Retinal pigment epithelial cell (primary cell): ENCODE data around the gene MRPL36.

Experiments used
- DNase-seq: peaks from one replicate; pipeline ENCODE4 v3.0.0-alpha.2; 2010; ENCODE audit warnings: low read depth
- H3K4me3 ChIP-seq: 2 replicates; pipeline ENCODE4 v1.5.1; 2011; ENCODE audit warnings: mild to moderate bottlenecking, low read length, control low read depth, moderate library complexity
- TF ChIP-seq, protein P1 (sequence below): conservative IDR thresholded peaks from 2 replicates; pipeline ENCODE4 v1.5.1; 2011; ENCODE audit warnings: low read depth, low read length, control low read depth, inconsistent platforms

Gene MRPL36

DNA sequence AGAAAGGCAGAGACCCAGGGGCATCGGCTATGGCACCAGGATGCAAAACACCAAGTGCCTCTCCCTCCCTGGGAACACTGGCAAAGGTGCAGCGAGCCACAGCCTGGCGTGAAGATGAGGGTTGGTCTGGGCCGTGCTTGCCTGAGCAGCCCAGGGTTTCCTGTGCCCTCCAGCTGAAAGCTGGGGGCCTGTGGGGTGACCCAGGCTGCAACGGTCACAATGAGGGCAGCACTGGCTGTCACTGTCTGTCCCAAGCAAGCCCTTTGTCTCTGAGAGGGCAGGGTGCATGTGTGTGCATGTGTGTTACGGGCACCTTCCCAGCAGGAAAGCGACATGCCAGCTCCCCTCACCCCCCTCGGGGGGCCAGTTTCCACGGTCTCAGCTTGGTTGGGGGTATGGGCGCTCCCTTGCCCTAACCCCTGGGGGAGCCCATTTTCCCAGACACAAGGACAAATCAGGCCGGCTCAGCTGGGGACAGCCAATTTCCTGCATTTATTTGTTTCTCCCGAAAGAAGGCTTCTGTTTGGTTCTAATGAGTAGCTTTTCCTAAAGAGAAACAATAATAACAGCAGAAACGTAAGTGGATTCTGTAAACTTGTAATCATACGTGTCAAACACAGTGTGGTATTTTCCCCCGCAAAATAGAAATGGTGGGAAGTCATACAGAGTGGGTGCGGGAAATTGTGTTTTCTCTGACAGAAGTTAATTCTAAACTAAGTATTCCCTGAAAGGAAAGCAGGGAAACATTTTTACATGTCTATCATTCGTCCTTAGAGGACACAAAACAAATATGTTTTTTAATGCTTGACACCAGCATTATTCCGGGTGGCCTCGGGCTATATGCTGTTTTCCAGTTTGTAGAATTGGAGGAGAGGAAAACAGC, 21.3 kb downstream of the MRPL36 start:
- TF ChIP-seq, protein P1, sequence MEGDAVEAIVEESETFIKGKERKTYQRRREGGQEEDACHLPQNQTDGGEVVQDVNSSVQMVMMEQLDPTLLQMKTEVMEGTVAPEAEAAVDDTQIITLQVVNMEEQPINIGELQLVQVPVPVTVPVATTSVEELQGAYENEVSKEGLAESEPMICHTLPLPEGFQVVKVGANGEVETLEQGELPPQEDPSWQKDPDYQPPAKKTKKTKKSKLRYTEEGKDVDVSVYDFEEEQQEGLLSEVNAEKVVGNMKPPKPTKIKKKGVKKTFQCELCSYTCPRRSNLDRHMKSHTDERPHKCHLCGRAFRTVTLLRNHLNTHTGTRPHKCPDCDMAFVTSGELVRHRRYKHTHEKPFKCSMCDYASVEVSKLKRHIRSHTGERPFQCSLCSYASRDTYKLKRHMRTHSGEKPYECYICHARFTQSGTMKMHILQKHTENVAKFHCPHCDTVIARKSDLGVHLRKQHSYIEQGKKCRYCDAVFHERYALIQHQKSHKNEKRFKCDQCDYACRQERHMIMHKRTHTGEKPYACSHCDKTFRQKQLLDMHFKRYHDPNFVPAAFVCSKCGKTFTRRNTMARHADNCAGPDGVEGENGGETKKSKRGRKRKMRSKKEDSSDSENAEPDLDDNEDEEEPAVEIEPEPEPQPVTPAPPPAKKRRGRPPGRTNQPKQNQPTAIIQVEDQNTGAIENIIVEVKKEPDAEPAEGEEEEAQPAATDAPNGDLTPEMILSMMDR, result no peak
- no peak for DNase-seq
- H3K4me3 ChIP-seq, result no peak overlapping the region

DNA sequence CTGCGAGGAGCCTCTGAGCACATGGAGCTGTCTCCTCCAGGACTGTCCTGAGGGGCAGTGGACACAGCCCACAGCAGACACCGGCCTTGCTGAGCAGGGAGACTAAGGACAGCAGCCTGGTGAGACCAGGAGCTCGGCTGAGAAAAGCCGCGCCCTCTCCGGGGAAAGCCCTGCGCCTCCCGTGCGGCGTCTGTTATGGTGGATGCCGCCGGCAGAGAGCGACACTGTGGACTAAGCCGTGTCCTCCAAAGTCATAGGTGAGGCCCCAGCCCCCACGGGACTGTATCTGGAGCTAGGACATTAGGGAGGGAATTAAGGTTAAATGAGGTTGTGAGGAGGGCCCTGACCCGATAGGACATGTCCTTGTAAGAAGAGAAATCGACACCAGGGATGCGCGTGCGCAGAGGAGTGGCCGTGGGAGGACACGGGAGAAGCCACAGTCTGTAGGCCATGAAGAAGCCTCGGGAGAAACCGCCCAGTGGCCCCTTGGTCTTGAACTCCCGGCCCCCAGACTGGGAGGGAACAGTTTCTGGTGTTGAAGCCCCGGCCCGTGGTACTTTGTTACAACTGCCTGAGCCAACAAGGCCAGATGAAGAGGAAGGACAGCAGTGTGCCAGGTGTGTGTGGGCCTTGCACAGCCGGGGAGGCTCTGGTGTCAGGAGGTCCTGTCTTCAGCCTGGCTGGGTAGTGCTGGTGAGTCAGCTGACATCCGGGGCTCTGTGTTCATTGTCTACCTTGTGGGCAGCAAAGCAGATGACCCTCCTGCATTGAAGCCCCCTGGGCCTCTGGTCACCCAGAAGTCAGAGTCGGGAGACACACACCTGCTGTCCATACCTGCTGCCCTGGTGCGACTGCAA, 22.1 kb downstream of the MRPL36 start:
- TF ChIP-seq, protein P1, result no peak
- no peak for DNase-seq
- H3K4me3 ChIP-seq, result no peak overlapping the region

DNA sequence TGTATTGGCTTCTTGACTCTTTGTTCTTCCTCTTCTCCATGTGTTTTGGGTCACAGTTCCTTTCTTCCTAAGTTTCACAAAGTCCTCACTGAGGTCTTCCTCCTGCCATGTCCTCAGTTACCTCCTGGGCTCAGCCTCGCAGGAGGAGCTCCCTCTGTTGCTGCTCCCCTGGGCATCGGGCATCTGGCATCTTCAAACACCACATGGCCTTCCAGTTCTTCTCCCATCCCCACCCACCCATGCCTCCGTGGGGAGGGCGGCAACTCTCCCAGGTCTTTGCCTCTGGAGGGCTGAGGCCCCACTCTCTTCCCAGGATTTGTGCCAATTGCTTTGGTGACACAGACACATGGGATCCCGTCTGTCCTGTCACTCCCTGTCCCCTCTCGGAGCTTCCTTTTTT, 22.8 kb downstream of the MRPL36 start:
- DNase-seq, result no peak
- H3K4me3 ChIP-seq, result no peak overlapping the region
- TF ChIP-seq, protein P1, result no peak

DNA sequence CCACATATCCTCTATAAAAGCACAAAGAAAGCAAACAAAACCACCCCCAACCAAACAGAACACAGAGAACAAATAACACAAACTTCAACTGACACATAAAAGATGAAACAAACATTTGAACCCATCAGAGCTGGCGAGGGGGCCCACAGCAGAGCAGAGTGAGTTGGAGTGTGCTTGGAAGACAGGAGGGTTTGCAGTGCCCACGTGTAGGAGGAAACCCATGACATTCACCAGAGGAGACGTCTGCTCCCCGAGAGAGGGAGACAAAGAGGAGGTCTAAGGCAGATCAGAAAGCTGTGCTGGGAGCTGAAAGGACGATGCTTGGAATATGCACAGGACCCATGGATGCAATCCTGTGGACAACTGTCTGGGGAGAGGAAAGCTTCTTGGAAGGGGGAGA, 27.0 kb downstream of the MRPL36 start:
- no peak overlapping the region for H3K4me3 ChIP-seq
- no peak for DNase-seq
- TF ChIP-seq, protein P1, result peak; percentile 46

DNA sequence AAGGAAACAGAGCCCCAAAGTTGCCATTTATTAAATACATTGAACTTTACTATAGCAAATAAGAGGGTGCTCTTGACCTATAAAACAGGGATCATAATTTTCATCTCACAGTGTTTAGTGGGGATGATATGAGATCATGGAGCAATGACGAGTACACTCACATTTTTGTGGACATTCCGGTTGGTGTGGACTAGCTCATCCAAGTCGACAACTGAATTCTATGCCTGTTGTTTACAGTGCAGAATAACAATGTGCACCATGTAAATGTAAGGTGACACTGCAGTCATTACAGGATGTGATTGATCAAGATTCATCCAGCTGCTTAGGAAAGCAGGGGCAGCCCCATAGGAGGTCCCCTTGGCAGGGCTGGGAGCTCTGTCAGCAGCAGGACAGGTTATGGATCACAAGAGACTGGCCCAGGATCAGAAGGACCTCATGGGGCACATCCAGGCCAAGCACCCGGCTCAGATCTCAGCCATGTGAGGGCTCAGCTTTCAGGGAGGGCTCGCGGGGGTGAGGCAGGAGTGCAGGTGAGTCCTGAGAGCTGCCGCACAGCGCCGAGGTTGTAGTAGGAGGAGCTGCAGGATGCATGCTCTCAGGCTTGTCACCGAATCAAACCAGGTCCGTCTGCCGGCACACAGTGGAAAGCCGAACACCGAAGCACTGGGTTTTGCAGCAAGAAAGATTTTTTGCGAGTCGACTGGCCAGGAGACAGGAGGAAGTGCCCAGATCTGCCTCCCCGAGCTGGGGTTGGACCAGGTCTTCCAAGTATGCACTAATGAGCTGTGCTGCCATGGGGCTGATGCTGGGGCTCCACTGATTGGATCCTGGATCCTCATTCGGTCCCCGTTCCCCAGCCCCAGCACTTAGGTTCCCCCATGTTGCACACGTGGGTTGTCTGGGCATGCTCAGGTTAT, 28.2 kb downstream of the MRPL36 start:
- TF ChIP-seq, protein P1, result no peak
- DNase-seq, result no peak

DNA sequence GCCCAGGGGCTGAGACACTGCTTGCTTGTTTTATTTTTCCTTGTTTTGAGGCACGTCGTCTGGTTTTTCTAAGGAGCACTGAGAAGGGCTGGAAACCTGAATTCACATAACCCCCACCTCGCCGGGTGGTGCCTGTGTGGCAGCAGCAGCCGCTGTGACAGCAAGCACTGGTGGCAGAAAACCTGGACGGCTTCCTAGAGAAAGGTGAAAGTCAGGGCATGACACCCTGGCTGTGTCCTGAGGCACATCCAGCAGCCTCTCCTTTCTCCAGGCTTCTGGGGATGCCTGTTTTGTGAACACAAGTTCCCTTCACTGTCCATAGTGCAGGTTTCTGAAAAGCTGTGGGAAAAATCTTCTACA, 29.2 kb downstream of the MRPL36 start:
- no peak for DNase-seq
- H3K4me3 ChIP-seq, result no peak overlapping the region
- TF ChIP-seq, protein P1, result no peak

More for the DNA sequence above, 28.2 kb downstream of the MRPL36 start:
- H3K4me3 ChIP-seq, result no peak overlapping the region
